Activated naive CD8-positive, alpha-beta T cell treated with anti-CD3 and anti-CD28 coated beads for 36 hours (primary cell): Measurements from ENCODE around the gene PCSK1N. TPM values are rescaled to one million over a fixed set of nuclear protein-coding genes. Genes with fewer than 3 reads are reported as not detected.
A peak's percentile ranks its signal among the peaks of the same experiment; 100 is the strongest.
"Not testable (repeated sequence)": the region's sequence is repeated elsewhere in the genome, so short reads cannot be mapped to it uniquely, and the experiment has no call there.

Experiments used
- DNase-seq: peaks from one replicate; pipeline ENCODE4 v3.0.0; 2021
- H3K27ac Mint-ChIP-seq: one replicate; pipeline ENCODE4 v1.8.0; 2022; ENCODE audit warnings: mild to moderate bottlenecking, moderate library complexity, mixed read lengths
- H3K27me3 Mint-ChIP-seq: one replicate; pipeline ENCODE4 v1.8.0; 2022; ENCODE audit warnings: mild to moderate bottlenecking, mixed read lengths
- H3K36me3 Mint-ChIP-seq: one replicate; pipeline ENCODE4 v1.8.0; 2021; ENCODE audit warnings: mild to moderate bottlenecking, mixed read lengths
- H3K4me1 Mint-ChIP-seq: one replicate; pipeline ENCODE4 v1.8.0; 2021; ENCODE audit warnings: mixed read lengths
- H3K4me3 Mint-ChIP-seq: one replicate; pipeline ENCODE4 v1.8.0; 2022; ENCODE audit warnings: mild to moderate bottlenecking, moderate library complexity, mixed read lengths
- H3K9me3 Mint-ChIP-seq: one replicate; pipeline ENCODE4 v1.8.0; 2022; ENCODE audit warnings: mixed read lengths
- total RNA-seq, 2 experiments: library from RNA; stranded (reverse); gene quantifications; one replicate each; pipeline ENCODE4 v1.2.3, GENCODE V29; 2021

PCSK1N gene
- total RNA-seq, 2 experiments from 2014 or later = 1.4 to 1.8 TPM

GRCh38 chrX:48831136-48831908, 4.1 kb downstream of the PCSK1N start:
- no peak for DNase-seq
- Mint-ChIP-seq H3K9me3 (no peaks in the 10 kb centered on the region), H3K4me1 (peaks cover 15% of the 10 kb centered on the region), H3K4me3 (no peak overlapping the region), H3K27me3 (peaks cover 64% of the 10 kb centered on the region), H3K36me3 (peaks cover 4% of the 10 kb centered on the region), H3K27ac (no peak overlapping the region)

DNA sequence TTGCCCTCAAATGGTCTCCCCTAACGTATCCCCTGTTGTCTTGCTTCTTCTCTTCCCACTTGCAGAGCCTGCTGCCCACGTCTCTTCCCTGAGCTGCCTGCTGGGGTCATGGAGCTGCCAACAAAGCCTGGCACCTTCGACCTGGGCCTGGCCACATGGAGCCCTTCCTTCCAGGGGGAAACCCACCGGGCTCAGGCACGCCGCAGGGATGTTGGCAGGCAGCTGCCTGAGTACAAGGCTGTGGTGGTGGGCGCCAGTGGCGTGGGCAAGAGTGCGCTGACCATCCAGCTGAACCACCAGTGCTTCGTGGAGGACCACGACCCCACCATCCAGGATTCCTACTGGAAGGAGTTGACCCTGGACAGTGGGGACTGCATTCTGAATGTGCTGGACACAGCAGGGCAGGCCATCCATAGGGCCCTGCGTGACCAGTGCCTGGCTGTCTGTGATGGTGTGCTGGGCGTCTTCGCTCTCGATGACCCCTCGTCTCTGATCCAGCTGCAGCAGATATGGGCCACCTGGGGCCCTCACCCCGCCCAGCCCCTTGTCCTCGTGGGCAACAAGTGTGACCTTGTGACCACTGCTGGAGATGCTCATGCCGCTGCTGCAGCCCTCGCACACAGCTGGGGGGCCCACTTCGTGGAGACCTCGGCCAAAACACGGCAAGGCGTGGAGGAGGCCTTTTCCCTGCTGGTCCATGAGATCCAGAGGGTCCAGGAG, 6.2 kb downstream of the PCSK1N start:
- Mint-ChIP-seq H3K36me3 (peaks cover 9% of the 10 kb centered on the region), H3K27ac (no peak overlapping the region), H3K4me3 (no peak overlapping the region), H3K9me3 (no peaks in the 10 kb centered on the region), H3K27me3 (peaks cover 54% of the 10 kb centered on the region), H3K4me1 (peaks cover 8% of the 10 kb centered on the region)
- no peak for DNase-seq

DNA sequence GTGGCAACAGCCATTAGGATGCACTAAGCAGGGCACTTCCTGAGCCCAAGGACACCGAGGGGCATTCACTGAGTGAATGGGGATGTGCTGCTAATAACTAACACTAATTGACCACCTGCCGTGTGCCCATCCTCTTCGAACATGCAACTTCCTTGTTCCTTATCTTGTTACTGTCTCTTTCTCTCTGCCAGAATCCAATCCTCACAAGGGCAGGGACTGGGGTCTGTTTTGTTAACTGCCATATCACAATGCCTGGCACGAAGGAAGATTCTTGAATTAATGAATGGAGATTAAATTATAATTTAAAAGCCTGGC, 7.8 kb downstream of the PCSK1N start:
- Mint-ChIP-seq H3K4me1 (peaks cover 4% of the 10 kb centered on the region), H3K9me3 (no peaks in the 10 kb centered on the region), H3K4me3 (peak overlapping the region; percentile 71), H3K27ac (no peak overlapping the region), H3K27me3 (peaks cover 39% of the 10 kb centered on the region), H3K36me3 (peaks cover 12% of the 10 kb centered on the region)
- DNase-seq = no peak

GRCh38 chrX:48826876-48827653, 8.3 kb downstream of the PCSK1N start:
- Mint-ChIP-seq H3K27me3 (peaks cover 35% of the 10 kb centered on the region), H3K4me3 (peak overlapping the region; percentile 71), H3K4me1 (peaks cover 4% of the 10 kb centered on the region), H3K36me3 (peaks cover 12% of the 10 kb centered on the region), H3K27ac (no peak overlapping the region), H3K9me3 (no peaks in the 10 kb centered on the region)
- DNase-seq = no peak

DNA sequence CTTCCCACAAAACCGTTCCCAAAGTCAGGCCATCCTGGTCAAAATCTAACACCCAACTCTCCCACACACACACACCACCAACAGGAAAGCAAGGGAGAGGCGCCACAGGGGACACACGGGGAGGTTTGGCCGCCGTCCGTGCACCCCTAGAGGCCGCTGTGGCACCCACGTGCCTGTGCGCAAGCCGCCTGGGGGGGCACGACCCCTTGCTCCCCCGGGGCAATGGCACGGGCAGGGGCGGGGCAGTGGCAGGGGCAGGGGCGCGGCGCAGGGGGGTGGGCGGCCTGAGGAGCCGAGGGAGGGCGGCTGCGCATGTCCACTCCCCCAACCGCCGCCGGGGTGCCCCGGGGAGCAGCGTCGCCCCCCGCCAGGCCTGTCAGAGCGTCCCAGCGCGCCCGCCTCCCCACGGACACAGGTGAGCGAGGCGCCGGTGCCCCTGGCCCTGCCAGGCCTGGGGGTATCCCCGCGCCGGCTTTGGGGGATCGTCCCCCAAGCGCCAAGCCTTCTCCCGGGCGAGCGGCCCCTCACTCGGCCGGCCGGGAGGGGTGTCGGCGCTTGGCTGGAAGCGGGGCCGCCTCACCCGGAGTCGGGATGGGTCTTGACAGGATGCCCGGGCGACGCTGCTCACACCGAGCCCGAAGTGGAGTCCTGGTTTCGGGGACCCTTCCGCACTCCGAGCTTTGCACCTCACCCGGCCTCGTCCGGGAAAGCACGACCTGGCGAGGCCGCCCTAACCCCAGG, 9.1 kb downstream of the PCSK1N start, which contains the start of gene ERAS:
ERAS (plus strand) TSS at position 379 of the 741 bp plus-strand sequence. CDS start 2,611 bp downstream, outside the sequence.
- H3K9me3 Mint-ChIP-seq = no peaks in the 10 kb centered on the region
- H3K4me1 Mint-ChIP-seq = peaks cover 4% of the 10 kb centered on the region
- peak within 1 kb of the TSS; percentile 71 for H3K4me3 Mint-ChIP-seq
- DNase-seq = peak; percentile 17
- peaks cover 12% of the 10 kb centered on the region for H3K36me3 Mint-ChIP-seq
- no peak within 1 kb of the TSS for H3K27ac Mint-ChIP-seq
- H3K27me3 Mint-ChIP-seq = peaks cover 35% of the 10 kb centered on the region

- no peaks in the 10 kb centered on the region for H3K9me3 Mint-ChIP-seq
Measured at GRCh38 chrX:48824066-48824465, 11.3 kb downstream of the PCSK1N start.

GRCh38 chrX:48823053-48823452, 12.4 kb downstream of the PCSK1N start:
- no peak for DNase-seq
- Mint-ChIP-seq H3K9me3 (no peaks in the 10 kb centered on the region), H3K27ac (no peak overlapping the region)

More at GRCh38 chrX:48824066-48824465, 11.3 kb downstream of the PCSK1N start:
- H3K4me3 Mint-ChIP-seq = no peak overlapping the region
- peaks cover 12% of the 10 kb centered on the region for H3K36me3 Mint-ChIP-seq
- peaks cover 4% of the 10 kb centered on the region for H3K4me1 Mint-ChIP-seq
- peaks cover 24% of the 10 kb centered on the region for H3K27me3 Mint-ChIP-seq
- no peak overlapping the region for H3K27ac Mint-ChIP-seq
- no peak for DNase-seq

DNA sequence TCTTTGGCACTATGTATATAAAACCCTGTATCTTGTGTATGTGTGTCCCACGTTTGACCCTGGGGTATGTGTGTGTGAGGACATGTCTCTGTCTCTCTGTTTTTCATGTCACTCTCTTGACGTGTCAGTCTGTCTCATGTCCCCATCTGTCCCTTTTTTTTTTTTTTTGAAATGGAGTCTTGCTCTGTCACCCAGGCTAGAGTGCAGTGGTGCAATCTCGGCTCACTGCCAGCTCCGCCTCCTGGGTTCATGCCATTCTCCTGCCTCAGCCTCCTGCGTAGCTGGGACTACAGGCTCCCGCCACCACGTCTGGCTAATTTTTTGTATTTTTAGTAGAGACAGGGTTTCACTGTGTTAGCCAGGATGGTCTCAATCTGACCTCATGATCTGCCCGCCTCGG, 16.0 kb downstream of the PCSK1N start:
- H3K36me3 Mint-ChIP-seq, H3K27me3 Mint-ChIP-seq, DNase-seq, H3K9me3 Mint-ChIP-seq, H3K4me3 Mint-ChIP-seq, H3K27ac Mint-ChIP-seq, H3K4me1 Mint-ChIP-seq: not testable (repeated sequence)

More at GRCh38 chrX:48823053-48823452, 12.4 kb downstream of the PCSK1N start:
- Mint-ChIP-seq H3K27me3 (peaks cover 14% of the 10 kb centered on the region), H3K4me3 (no peak overlapping the region), H3K36me3 (peaks cover 12% of the 10 kb centered on the region), H3K4me1 (peaks cover 4% of the 10 kb centered on the region)

GRCh38 chrX:48818866-48819265, 16.5 kb downstream of the PCSK1N start:
- Mint-ChIP-seq H3K27ac (no peak overlapping the region), H3K4me1 (no peaks in the 10 kb centered on the region), H3K27me3 (no peaks in the 10 kb centered on the region), H3K4me3 (no peak overlapping the region), H3K36me3 (peaks cover 5% of the 10 kb centered on the region), H3K9me3 (no peaks in the 10 kb centered on the region)
- no peak for DNase-seq

GRCh38 chrX:48818098-48818497, 17.3 kb downstream of the PCSK1N start:
- H3K27me3 Mint-ChIP-seq = no peaks in the 10 kb centered on the region
- no peaks in the 10 kb centered on the region for H3K9me3 Mint-ChIP-seq
- peaks cover 2% of the 10 kb centered on the region for H3K36me3 Mint-ChIP-seq
- no peaks in the 10 kb centered on the region for H3K4me1 Mint-ChIP-seq
- no peak overlapping the region for H3K4me3 Mint-ChIP-seq
- H3K27ac Mint-ChIP-seq = no peak overlapping the region
- no peak for DNase-seq

GRCh38 chrX:48816014-48816810, 19.2 kb downstream of the PCSK1N start:
- DNase-seq = no peak
- H3K4me3 Mint-ChIP-seq = no peak overlapping the region
- H3K27me3 Mint-ChIP-seq = no peaks in the 10 kb centered on the region
- H3K4me1 Mint-ChIP-seq = no peaks in the 10 kb centered on the region
- no peaks in the 10 kb centered on the region for H3K9me3 Mint-ChIP-seq
- H3K27ac Mint-ChIP-seq = no peak overlapping the region
- peaks cover 2% of the 10 kb centered on the region for H3K36me3 Mint-ChIP-seq

DNA sequence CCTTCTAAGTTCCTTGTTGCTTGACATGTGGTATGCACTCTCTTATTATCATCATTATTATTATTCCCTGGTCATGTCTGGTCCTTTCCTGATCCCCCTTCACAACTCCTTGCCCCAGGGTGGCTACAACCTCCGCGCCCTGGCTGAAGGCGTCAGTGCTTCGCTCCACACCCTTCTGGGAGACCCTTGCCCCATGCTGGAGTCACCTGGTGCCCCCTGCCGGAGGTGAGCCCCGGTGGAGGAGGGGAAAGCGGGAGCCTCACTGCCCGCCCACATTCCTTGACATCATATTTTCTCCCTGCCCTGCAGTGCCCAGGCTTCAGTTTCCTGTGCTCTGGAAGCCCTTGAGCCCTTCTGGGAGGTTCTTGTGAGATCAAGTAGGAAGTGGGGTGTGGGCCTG, 20.1 kb downstream of the PCSK1N start:
- Mint-ChIP-seq H3K4me3 (no peak overlapping the region), H3K27ac (no peak overlapping the region), H3K27me3 (no peaks in the 10 kb centered on the region), H3K4me1 (no peaks in the 10 kb centered on the region), H3K9me3 (no peaks in the 10 kb centered on the region), H3K36me3 (peaks cover 2% of the 10 kb centered on the region)
- no peak for DNase-seq

- no peak overlapping the region for H3K4me3 Mint-ChIP-seq
- no peaks in the 10 kb centered on the region for H3K4me1 Mint-ChIP-seq
- no peaks in the 10 kb centered on the region for H3K9me3 Mint-ChIP-seq
- H3K27ac Mint-ChIP-seq = no peak overlapping the region
- no peak for DNase-seq
- no peaks in the 10 kb centered on the region for H3K27me3 Mint-ChIP-seq
- peaks cover 2% of the 10 kb centered on the region for H3K36me3 Mint-ChIP-seq
Measured at GRCh38 chrX:48814722-48815121, 20.7 kb downstream of the PCSK1N start.

DNA sequence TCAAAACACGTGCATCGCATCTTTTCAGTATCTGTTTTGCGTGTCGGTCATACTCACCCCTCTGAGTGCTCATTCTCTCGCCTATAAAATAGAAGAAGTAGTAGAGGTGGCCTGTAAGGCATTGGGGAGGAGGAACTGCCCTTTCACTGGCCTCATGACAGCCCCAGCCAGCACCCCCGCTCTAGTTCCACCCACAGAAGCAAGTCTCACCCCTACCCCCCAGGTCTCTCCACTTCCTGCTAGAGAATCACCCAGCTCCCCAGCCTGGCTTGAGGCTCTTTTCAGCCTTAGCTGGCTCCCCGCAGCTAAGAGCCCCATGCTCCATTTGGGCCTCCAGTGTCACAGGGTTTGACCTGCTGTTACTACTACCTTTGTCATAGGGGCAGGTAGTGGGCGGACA, 21.8 kb downstream of the PCSK1N start:
- peaks cover 2% of the 10 kb centered on the region for H3K36me3 Mint-ChIP-seq
- no peaks in the 10 kb centered on the region for H3K27me3 Mint-ChIP-seq
- H3K27ac Mint-ChIP-seq = no peak overlapping the region
- DNase-seq = no peak
- no peaks in the 10 kb centered on the region for H3K9me3 Mint-ChIP-seq
- H3K4me1 Mint-ChIP-seq = no peaks in the 10 kb centered on the region
- no peak overlapping the region for H3K4me3 Mint-ChIP-seq
